DMS 273 (cell line): ENCODE data around the gene CRADD.
"Not testable (repeated sequence)": the region's sequence is repeated elsewhere in the genome, so short reads cannot be mapped to it uniquely, and the experiment has no call there.

Experiments used
- DNase-seq: peaks from one replicate; lab custom pipeline; 2025; ENCODE audit not compliant: unreplicated experiment; lab: John Stamatoyannopoulos, UW

Gene CRADD

GRCh38 chr12:93705237-93705636 is 28.1 kb downstream of the CRADD start:
- no peak for DNase-seq

GRCh38 chr12:93706387-93706786 is 29.2 kb downstream of the CRADD start:
- no peak for DNase-seq

- DNase-seq, result no peak
These were observed 29.6 kb downstream of the CRADD start for GRCh38 chr12:93706824-93707223.

- peak; percentile 4 for DNase-seq
These were observed 30.7 kb downstream of the CRADD start for GRCh38 chr12:93707836-93708235.

- DNase-seq, result no peak
These were observed 31.8 kb downstream of the CRADD start for GRCh38 chr12:93708952-93709351.

GRCh38 chr12:93709386-93709785 is 32.2 kb downstream of the CRADD start:
- no peak for DNase-seq

- DNase-seq, result no peak
These were observed 33.4 kb downstream of the CRADD start for GRCh38 chr12:93710574-93710926.

GRCh38 chr12:93711502-93711901 is 34.3 kb downstream of the CRADD start:
- DNase-seq, result not testable (repeated sequence)

- DNase-seq, result no peak
These were observed 35.0 kb downstream of the CRADD start for GRCh38 chr12:93712200-93712599.

- no peak for DNase-seq
These were observed 35.9 kb downstream of the CRADD start for GRCh38 chr12:93713060-93713459.

- DNase-seq, result no peak
These were observed 36.6 kb downstream of the CRADD start for GRCh38 chr12:93713800-93714199.

GRCh38 chr12:93714382-93714781 is 37.2 kb downstream of the CRADD start:
- no peak for DNase-seq

- no peak for DNase-seq
These were observed 42.5 kb downstream of the CRADD start for GRCh38 chr12:93719710-93720109.

- DNase-seq, result no peak
These were observed 43.4 kb downstream of the CRADD start for GRCh38 chr12:93720559-93720958.

- no peak for DNase-seq
These were observed 45.0 kb downstream of the CRADD start for GRCh38 chr12:93722179-93722578.

GRCh38 chr12:93722835-93723567 is 45.8 kb downstream of the CRADD start:
- DNase-seq, result peak; percentile 91

- DNase-seq, result no peak
These were observed 46.4 kb downstream of the CRADD start for GRCh38 chr12:93723568-93723930.

- no peak for DNase-seq
These were observed 48.4 kb downstream of the CRADD start for GRCh38 chr12:93725531-93725930.

GRCh38 chr12:93727195-93727811 is 50.1 kb downstream of the CRADD start:
- DNase-seq, result no peak

GRCh38 chr12:93727911-93728310 is 50.7 kb downstream of the CRADD start:
- no peak for DNase-seq

GRCh38 chr12:93729934-93730333 is 52.8 kb downstream of the CRADD start:
- DNase-seq, result no peak

GRCh38 chr12:93733358-93733757 is 56.2 kb downstream of the CRADD start:
- peak; percentile 38 for DNase-seq

- peak; percentile 13 for DNase-seq
These were observed 56.8 kb downstream of the CRADD start for GRCh38 chr12:93733928-93734327.
